ENCODE results near the gene GLI3. TPM values are rescaled to one million over a fixed set of nuclear protein-coding genes. Genes with fewer than 3 reads are reported as not detected.

GLI3 gene
- total RNA-seq, 1 donor from 2014 or later, result 5.5 TPM

- Histone ChIP-seq H3K4me3 (no peak overlapping the region), H3K27ac (replicated peaks) (no peak overlapping the region), H3K27me3 (ENCODE audit: low read depth) (peaks cover 2% of the 10 kb centered on the region), H3K4me1 (no peaks in the 10 kb centered on the region), H3K9me3 (replicated peaks) (no peaks in the 10 kb centered on the region), H3K36me3 (no peaks in the 10 kb centered on the region)
- intact Hi-C loops (cut with micrococcal nuclease), result no loop called here
- TF ChIP-seq CTCF (IDR thresholded peaks at IDR 0.05; ENCODE audit: borderline replicate concordance), result no peak
- no peak for DNase-seq
Observed at GRCh38 chr7:41912426-41912825, 324.6 kb downstream of the GLI3 start.

- H3K27ac ChIP-seq (replicated peaks), result no peak overlapping the region
- no peak overlapping the region for H3K4me3 ChIP-seq
- DNase-seq, result no peak
- intact Hi-C loops (cut with micrococcal nuclease), result no loop called here
- H3K4me1 ChIP-seq, result no peaks in the 10 kb centered on the region
- no peaks in the 10 kb centered on the region for H3K36me3 ChIP-seq
- H3K9me3 ChIP-seq (replicated peaks), result no peaks in the 10 kb centered on the region
- no peaks in the 10 kb centered on the region for H3K27me3 ChIP-seq (ENCODE audit: low read depth)
- TF ChIP-seq CTCF (IDR thresholded peaks at IDR 0.05; ENCODE audit: borderline replicate concordance), result no peak
Observed at GRCh38 chr7:41911792-41912191, 325.2 kb downstream of the GLI3 start.

Data from left ventricle myocardium inferior (tissue), 1 donor.